GM19452 (cell line): ENCODE results near the gene HCST.
"Not testable (repeated sequence)": the region's sequence is repeated elsewhere in the genome, so short reads cannot be mapped to it uniquely, and the experiment has no call there.

Source experiments
- ATAC-seq: cut with Tn5 transposase; IDR thresholded peaks from one replicate; pipeline ENCODE4 v1.9.1; 2021; ENCODE audit not compliant: unreplicated experiment

HCST gene

DNA sequence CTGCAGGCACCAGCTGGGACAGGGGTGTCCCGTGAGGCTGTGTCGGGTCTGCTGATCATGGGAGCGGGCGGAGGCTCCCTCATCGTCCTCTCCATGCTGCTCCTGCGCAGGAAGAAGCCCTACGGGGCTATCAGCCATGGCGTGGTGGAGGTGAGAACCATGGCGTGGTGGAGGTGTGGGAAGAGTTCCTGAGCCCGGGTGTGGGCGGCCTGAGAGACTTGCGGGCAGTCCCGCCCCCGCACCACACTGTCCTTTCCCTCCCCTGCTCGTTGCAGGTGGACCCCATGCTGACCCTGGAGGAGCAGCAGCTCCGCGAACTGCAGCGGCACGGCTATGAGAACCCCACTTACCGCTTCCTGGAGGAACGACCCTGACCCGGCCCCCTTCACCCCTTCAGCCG is 23.3 kb upstream of the HCST start:
- ATAC-seq = no peak

DNA sequence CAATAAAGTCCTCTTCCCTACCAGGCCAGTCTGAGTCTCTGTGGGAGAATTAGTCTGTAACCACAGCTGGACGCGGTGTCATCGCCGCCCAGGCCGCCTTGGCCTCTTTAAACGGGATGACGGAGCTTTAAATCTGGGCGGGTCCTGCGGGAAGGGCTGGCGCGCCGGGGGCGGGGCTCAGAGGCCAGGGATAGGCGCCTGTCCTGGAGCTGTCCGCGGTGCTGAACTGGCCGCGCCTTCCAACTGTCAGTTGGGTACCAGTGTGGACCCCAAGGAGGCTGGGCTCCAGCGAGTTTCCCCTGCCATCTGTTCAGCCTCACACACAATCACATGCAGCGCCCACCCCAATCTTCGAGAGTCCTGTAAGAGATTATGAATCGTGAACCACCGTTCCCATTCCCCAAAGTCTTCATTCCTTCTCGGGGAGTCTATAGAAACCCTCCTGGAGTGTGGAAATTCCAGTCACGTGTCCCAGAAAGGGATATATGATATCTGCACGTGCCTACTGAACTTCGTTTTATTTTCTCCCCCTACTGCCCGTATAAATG is 22.5 kb upstream of the HCST start:
- ATAC-seq = no peak

DNA sequence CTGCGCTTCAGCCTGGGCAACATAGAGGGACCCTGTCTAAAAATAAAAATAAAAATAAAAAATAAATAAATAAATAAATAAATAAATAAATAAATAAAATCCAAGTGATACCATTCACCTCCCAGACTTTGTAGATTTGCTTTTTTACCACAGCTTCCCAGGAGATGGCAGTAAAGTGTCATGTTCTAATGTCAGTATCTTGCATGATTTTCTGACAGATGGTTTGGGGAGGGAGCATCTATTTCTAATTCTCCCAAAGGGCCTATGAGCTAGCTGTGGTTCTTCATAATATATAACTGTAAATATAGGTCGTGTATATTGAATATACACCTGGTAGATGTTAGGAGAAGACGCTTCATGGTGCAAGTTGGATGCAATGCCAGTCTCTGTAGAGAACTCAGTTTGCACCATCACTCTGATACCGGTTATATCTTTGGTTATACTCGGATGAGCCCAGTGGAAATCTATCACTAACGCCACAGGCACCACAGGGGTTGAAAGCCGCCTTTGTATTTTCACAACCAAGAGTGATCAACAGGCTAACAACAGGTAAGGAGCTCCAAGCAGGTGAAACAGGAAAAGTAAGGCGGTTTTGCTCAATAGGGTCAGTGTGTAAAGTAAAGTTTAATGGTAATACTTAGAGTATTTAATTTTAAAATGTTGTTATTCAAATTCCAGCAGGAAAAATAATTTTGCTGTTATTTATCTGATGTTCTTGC is 20.1 kb upstream of the HCST start:
- ATAC-seq = no peak

DNA sequence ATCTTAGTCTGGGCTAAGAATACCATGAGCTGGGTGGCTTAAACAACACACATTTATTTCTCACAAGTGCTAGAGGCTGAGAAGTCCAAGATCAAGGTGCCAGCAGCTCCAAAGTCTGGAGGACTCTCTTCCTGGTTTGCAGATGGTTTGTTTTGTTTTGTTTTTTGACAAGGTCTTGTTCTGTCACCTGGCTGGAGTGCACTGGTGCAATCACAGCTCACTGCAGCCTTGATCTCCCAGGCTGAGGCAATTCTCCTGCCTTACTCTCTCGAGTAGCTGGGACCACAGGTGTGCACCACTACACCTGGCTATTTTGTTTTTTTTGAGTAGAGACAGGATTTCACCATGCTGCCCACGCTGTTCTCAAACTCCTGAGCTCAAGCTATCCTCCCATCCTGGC is 18.4 kb upstream of the HCST start:
- ATAC-seq = no peak

DNA sequence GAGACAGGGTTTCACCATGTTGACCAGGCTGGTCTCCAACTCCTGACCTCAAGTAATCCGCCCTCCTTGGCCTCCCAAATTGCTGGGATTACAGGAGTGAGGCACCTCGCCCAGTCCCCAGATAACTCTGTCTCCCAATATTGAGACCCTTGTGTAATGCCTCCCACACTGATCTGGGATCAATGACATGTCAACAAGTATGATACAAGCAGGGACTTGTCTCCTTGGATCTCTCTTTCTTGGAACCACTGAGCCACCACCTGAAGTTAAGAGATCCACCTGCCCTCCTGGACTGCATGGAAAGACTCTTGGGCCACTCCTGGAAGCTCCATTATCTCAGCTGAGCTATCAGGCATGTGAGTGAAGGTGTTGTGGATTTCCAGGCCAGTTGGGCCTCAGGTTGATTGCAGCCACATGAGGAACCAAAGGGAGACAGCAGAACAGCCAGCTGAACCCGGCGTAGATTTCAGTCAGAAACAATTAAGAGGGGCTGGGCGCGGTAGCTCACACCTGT is 17.0 kb upstream of the HCST start:
- ATAC-seq = no peak

DNA sequence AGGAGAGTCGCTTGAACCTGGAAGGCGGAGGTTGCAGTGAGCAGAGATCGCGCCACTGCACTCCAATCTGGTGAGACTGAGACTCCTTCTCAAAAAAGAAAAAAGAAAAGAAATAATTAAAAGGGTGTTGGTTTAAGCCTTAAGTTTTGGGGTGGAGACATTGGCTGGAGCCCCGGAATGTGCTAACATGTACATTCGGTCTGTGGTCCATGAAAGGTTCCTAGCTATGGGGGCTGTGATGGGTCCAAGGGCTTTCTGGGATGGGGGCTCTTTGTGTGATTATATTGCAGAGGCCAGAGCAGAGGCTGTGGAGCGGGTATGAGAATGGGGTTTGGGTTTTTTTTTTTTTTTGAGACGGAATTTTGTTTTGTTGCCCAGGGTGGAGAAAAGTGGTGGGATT is 16.4 kb upstream of the HCST start:
- no peak for ATAC-seq

DNA sequence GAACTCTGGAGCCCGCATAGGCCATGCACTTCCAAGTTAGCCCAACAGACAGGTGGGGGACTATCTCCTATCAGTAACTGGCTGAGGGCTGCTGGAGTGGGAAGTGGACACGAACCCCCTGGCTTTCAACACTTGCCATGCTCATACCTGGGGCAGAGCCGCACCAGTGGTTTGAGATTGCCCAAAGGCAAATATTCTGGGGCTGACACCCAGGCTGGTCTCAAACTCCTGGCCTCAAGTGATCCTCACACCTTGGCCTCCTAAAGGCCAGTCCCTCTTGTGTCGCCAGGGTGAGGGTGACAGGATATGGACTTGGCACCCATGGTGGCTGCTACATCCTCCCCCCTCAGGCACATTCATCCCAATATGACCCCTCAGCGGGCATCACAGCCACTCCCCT is 15.1 kb upstream of the HCST start:
- no peak for ATAC-seq

DNA sequence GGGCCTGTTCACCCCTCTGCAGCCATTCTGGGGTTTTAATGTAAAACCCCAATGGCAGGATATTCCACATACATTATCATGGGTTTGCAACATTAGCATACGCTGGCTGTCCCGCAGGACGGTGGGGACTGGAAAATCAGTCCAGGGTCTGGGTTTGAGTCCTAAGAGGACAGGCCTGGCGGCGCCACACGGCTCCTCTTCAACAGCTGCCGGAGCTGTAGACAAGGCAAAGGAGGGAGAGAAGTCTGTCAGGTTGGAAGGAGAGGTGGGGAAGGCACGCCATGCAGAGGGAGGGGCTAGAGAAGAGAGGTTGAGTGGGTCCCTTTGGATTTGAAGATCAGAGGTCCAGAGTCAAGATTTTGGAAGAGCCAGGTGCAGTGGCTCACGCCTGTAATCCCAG is 13.9 kb upstream of the HCST start:
- ATAC-seq = no peak

DNA sequence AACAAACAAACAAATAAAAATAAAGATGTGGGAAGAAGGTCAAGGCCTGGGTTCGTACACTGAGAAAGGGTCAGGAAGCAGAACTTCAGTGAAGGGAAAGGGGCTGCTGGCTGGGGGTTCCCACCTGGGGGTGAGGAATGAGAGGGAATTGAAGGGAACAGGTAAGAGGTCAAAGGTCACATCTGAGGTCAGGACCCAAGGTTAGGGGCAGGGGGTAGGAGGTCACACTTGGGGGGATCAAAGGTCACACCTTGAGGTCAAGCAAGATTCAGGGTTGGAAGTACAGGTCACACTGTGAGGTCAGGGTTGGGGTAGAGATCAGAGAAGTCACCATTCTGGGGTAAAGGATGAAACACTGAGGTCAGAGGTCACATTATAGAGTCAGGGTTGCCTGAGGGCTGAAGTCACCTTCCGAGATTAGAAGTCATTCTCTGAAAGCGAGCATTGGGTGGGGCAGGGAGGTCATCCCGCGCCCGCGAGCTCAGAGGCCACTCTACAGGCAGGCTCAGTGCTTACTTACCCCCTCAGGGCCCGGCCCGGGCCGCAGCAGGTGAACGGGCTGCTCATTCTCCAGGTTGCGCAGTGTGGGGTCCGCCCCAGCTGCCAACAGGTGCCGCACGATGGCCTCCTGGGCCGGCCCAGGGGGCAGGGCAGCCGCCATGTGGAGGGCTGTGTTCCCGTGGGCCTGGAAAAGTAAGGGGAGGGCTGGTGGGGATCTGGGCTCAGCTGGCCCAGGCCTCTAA is 12.8 kb upstream of the HCST start:
- ATAC-seq = no peak

DNA sequence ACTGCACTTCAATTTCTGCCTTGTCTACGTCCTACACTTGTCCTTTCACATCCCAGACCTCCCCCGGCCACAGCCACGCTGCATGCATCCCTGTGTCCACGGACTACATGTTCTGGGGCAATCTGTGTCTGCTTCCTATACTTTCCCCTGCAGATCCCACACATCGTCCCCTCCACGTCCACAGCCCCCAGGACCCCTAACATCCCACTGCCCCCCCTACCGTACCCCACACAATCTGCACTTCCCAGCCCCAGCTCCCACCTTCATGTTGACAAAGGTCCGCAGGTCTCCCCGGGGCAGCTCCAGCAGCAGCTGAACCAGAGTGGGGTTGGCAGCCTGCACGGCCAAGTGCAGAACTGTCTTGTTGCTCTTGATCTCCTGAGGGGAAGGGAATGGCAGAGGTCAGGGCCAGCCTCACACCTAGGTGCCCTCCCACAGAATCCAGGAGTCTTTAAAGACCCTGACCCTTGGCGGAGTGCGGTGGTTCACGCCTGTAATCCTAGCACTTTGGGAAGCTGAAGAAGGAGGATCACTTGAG is 12.1 kb upstream of the HCST start:
- ATAC-seq = no peak

DNA sequence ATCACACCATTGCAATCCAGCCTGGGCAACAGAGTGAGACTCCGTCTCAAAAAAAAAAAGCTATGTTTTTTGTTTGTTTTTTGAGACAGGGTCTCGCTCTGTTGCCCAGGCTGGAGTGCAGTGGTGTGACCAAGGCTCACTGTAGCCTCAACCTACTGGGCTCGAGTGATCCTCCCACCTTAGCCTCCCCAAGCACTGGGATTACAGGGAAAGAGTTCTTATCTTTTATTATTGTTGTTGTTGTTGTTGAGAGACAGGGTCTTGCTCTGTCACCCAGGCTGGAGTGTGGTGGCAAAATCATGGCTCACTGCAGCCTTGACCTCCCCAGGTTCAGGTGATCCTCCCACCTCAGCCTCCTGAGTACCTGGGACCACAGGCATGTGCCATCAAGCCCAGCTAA is 10.5 kb upstream of the HCST start:
- not testable (repeated sequence) for ATAC-seq

DNA sequence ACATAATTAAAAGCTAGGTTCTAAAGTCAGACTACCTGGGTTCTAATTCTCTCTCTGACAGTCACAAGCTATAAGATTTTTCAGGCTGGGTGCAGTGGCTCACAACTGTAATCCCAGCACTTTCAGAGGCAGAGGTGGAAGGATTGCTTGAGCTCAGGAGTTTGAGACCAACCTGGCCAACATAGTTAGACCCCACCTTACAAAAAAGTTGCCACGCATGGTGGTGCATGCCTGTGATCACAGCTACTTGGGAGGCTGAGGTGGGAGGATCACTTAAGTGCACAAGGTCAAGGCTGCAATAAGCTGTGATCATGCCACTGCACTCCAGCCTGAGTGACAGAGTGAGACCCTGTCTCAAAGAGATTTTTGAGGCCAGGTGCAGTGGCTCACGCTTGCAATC is 8.0 kb upstream of the HCST start:
- ATAC-seq = no peak

DNA sequence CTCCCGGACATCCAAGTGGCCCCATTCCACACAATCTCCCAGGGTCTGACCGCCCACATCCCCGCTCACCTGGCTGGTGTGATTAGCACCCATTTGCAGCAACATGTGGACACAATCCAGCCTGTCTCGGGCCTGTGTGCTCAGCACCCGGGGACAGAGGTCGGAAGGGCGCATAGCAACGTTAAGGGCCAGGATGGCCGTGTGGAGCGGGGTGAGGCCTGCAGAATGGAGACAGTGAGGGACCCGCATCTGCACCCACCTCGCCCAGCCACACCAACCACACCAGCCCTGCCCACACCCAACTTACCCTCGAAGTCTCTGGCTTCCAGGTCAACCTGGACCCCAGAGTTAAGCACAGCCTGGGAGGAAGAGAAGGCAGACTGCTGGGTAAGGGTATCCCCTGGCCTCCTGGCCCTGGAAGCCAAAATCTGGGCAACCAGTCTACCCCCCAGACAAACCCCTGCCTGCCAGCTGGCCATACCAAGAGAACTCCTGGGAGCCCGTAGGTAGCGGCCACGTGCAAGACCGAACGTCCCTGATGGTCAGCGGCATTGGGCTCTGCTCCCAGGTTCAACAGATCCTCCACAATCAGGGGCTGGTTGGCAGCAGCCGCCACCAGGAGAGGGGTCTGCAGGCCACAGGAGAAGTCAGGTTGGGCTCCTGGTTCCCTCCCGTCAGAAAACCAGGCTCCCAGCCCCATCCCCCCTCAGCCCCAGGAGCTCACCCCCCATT is 6.3 kb upstream of the HCST start:
- no peak for ATAC-seq

DNA sequence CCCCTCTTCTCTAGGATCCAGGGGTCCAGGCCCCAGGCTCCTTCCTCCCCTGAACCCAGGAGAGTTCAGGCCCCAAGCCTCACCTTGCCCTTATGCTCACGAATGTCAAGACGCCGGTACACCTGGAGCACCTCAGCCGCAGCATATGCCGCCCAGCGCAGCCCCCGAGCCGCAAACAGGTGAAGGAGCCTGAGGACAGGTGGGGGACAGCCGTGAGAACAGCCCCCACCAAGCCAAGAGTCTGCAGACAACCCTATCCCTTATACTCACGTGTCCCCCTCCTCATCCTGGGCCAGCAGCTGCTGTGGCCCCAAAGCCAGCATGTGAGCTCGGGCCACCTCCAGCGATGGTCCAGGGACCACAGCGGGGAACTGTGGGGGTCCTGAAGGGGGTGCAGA is 5.7 kb upstream of the HCST start:
- ATAC-seq = no peak

DNA sequence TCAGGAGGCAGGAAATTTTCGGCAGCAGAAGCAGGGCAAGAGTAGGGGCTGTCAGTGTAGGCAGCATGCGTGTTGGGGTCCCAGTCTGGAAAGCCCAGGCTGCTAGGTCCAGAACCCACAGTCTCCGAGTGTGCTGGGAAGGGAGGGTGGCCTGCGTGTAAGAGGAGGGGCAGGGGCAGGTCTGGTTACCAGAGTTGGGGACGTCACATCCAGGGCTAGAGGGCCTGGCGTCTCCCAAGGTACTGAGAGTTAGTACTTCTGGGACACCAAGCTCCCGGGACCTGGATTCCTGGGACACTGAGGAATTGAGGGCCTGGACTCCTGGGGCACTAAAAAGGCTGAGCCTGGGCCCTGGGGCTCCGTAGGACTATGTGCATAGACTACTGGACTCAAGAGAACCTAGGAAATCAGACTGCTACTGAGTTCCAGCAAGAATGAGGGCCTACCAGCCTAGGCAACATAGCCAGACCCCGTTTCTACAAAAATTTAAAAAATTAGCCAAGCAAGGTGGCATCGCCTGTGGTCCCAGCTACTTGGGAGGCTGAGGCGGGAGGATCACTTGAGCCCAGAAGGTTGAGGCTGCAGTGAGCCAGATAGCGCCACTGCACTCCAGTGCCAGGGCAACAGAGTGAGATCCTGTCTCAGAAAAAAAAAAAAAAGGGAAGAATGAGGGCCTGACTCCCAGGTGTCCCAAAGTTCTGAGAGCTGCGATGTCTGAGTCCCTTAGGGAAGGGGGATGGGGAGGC is 4.5 kb upstream of the HCST start:
- ATAC-seq = no peak

DNA sequence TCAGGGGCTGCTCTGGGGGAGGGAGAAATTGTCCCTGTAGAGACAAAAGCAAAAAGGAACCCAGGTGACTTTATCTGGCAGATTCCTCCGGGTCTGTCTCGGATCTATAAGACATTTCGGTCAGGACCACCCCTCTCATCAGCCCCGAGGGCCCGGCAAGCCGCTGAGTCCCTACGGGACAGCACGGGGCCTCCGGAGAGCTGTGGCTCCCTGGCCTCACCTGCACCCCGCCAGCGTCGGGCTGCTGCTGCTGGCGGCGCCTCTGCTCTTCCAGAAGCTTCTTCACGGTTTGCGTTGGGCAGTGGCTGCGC is 3.9 kb upstream of the HCST start:
- no peak for ATAC-seq

DNA sequence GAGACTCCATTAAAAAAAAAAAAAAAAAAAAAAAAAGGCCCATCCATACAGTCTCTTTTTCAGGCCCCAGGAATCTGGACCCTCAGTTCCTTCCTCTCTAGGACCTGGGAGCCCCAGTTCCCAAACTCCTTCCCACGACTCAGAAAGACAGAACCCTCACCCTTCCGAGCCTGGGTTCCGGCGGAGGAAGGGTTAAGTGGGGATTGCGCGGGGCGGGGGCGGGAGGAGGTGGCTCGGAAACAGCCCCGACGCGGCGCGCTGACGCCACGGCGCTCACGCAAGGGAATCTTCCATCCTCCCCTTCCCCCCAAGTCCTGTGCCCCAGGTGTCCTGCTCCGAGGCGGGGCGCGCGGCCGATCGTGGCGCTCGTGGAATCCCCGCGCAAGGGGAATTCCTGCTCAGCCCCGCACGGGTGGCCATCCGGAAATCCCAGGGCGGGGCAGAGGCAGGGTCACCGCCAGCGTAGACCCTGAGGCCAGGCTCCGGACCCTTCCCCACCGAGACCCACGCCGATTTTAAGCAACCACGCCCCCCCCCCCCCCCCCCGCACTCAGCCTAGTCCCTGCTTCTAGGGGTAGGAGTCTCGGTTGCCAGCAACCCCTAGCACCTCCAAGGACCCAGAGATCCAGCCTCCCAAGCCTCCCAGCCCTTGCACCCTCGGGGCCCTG is 2.6 kb upstream of the HCST start:
- ATAC-seq = peak; percentile 22

DNA sequence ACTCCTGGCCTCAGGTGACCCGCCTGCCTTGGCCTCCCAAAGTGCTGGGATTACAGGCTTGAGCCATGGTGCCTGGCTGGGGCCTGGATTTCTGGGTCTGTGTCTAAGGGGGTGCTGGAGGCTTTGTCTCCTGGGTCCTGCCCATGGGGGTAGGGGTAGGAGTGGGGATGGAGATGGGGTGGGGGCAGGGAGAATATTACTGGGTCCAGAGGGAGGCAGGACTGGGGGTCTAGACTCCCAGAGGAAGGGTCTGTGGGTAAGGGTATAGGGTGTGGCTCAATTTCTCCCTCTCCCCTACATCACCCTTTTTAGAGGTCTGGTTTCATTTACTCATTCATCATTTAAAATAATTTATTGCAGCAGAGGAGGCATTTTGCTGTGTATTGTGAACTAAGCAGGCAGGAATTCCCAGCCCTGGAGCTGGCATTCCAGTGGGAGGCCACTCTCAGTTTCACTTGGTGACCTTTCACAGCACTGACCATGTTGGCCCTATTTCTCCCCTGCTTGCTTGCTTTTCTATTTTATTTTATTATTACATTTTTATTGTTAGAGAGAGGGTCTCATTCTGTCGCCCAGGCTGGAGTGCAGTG is 1.2 kb upstream of the HCST start:
- no peak for ATAC-seq

DNA sequence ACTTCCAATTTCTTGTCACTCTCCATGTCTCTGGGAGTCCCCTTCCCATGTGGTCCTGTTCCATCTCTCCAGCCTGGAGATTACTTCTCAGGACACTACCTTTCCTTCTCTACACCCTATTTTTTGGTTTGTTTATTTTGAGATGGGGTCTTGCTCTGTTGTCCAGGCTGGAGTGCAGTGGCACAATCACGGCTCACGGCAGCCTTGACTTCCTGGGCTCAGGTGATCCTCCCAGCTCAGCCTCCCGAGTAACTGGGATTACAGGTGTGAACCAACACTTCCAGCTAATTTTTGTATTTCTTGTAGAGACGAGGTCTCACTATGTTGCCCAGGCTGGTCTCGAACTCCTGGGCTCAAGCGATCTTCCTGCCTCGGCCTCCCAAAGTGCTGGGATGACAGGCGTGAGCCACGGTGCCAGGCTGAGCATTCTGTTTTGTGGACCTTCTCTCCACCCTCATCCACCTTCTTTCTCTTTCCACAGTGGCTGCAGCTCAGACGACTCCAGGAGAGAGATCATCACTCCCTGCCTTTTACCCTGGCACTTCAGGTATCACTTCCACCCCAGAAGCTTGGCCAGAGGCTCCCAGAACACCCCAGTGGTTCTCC is 644 bp downstream of the HCST start:
- ATAC-seq = no peak
